OCI-LY3 (cell line): ENCODE results near the gene LINGO3.

Source experiments
- H2AFZ ChIP-seq: fragments of 200-600, 300-600 bp; shearing (Covaris generic); 2 replicates; pipeline ENCODE4 v1.6.0; 2014; ENCODE audit warnings: antibody characterized with exemption, low read depth, low read length
- H3K27ac ChIP-seq: fragments of 200-600, 300-600 bp; sonication (generic); 2 replicates; pipeline ENCODE4 v1.5.1; 2014; ENCODE audit warnings: mild to moderate bottlenecking, low read length, moderate library complexity, mixed read lengths
- H3K27me3 ChIP-seq: fragments of 200-600, 300-600 bp; sonication (generic); 2 replicates; pipeline ENCODE4 v1.6.1; 2014; ENCODE audit warnings: low read depth, low read length, mixed read lengths
- H3K36me3 ChIP-seq: fragments of 200-600, 300-600 bp; sonication (generic); replicated peaks from 2 replicates; pipeline ENCODE3; 2014; ENCODE audit warnings: low read depth, low read length, mixed read lengths
- H3K4me1 ChIP-seq: fragments of 300-600, 200-600 bp; sonication (generic); 2 replicates; pipeline ENCODE4 v1.6.1; 2014; ENCODE audit warnings: low read length, mixed read lengths
- H3K4me2 ChIP-seq: fragments of 200-600, 300-600 bp; sonication (generic); 2 replicates; pipeline ENCODE4 v1.6.1; 2014; ENCODE audit warnings: low read length, mixed read lengths
- H3K4me3 ChIP-seq: fragments of 300-600, 200-600 bp; sonication (generic); 2 replicates; pipeline ENCODE4 v1.5.1; 2014; ENCODE audit warnings: antibody characterized with exemption, mild to moderate bottlenecking, low read length, moderate library complexity
- H3K79me2 ChIP-seq: fragments of 300-600, 200-600 bp; shearing (Covaris generic); 2 replicates; pipeline ENCODE4 v1.6.1; 2014; ENCODE audit warnings: mild to moderate bottlenecking, low read length, mixed read lengths
- H3K9ac ChIP-seq: fragments of 300-600, 200-600 bp; shearing (Covaris generic); 2 replicates; pipeline ENCODE4 v1.6.0; 2014; ENCODE audit warnings: mild to moderate bottlenecking, low read length, moderate library complexity
- H3K9me3 ChIP-seq: fragments of 200-600, 300-600 bp; shearing (Covaris generic); 2 replicates; pipeline ENCODE4 v1.6.1; 2014; ENCODE audit warnings: low read length, mixed read lengths; ENCODE audit not compliant: insufficient read depth
- H4K20me1 ChIP-seq: fragments of 200-600, 300-600 bp; sonication (generic); 2 replicates; pipeline ENCODE4 v1.6.1; 2016; ENCODE audit warnings: low read length, mixed read lengths; ENCODE audit not compliant: insufficient read depth
- CTCF ChIP-seq: fragments of 200-600, 300-600 bp; sonication (generic); IDR thresholded peaks from 2 replicates; pipeline ENCODE4 v1.5.1; 2014; ENCODE audit warnings: antibody characterized with exemption, low read length, low read depth
- EZH2phosphoT487 ChIP-seq: fragments of 200-600 bp; shearing (Covaris generic); IDR thresholded peaks from 2 replicates; pipeline ENCODE4 v1.6.1; 2018; ENCODE audit warnings: antibody characterized with exemption, mixed run types, low read depth

The LINGO3 gene

GRCh38 chr19:2336528-2337328 is 28.8 kb upstream of the LINGO3 start:
- Histone ChIP-seq H4K20me1 (peaks cover 20% of the 10 kb centered on the region; the same call in 1 of the 2 replicates), H3K4me3 (no peak overlapping the region), H3K27me3 (no peaks in the 10 kb centered on the region), H3K79me2 (peaks cover 52% of the 10 kb centered on the region), H2AFZ (no peak overlapping the region), H3K4me1 (peaks cover 11% of the 10 kb centered on the region), H3K4me2 (no peak overlapping the region), H3K9ac (no peak overlapping the region), H3K36me3 (peaks cover 18% of the 10 kb centered on the region), H3K9me3 (no peaks in the 10 kb centered on the region; the same call in 1 of the 2 replicates), H3K27ac (no peak overlapping the region)
- TF ChIP-seq EZH2phosphoT487 = no peak
- no peak for TF ChIP-seq CTCF

GRCh38 chr19:2335848-2336247 is 27.9 kb upstream of the LINGO3 start:
- Histone ChIP-seq H3K9ac (no peak overlapping the region), H3K4me3 (no peak overlapping the region), H3K27me3 (no peaks in the 10 kb centered on the region), H4K20me1 (peaks cover 23% of the 10 kb centered on the region; the same call in 1 of the 2 replicates), H3K4me1 (peaks cover 17% of the 10 kb centered on the region), H3K36me3 (peaks cover 18% of the 10 kb centered on the region), H3K27ac (no peak overlapping the region), H3K79me2 (peaks cover 61% of the 10 kb centered on the region), H2AFZ (no peak overlapping the region), H3K4me2 (no peak overlapping the region), H3K9me3 (no peaks in the 10 kb centered on the region; the same call in 1 of the 2 replicates)
- TF ChIP-seq CTCF (no peak), EZH2phosphoT487 (no peak)

GRCh38 chr19:2334986-2335846 is 27.3 kb upstream of the LINGO3 start:
- H3K79me2 ChIP-seq = peaks cover 67% of the 10 kb centered on the region
- H3K27me3 ChIP-seq = no peaks in the 10 kb centered on the region
- peaks cover 17% of the 10 kb centered on the region for H3K4me1 ChIP-seq
- H3K36me3 ChIP-seq = peaks cover 18% of the 10 kb centered on the region
- H3K9me3 ChIP-seq = no peaks in the 10 kb centered on the region; the same call in 1 of the 2 replicates
- H4K20me1 ChIP-seq = peaks cover 23% of the 10 kb centered on the region; the same call in 1 of the 2 replicates
- no peak overlapping the region for H3K9ac ChIP-seq
- TF ChIP-seq CTCF (no peak), EZH2phosphoT487 (no peak)
- no peak overlapping the region for H3K27ac ChIP-seq
- no peak overlapping the region for H2AFZ ChIP-seq
- no peak overlapping the region for H3K4me2 ChIP-seq
- H3K4me3 ChIP-seq = no peak overlapping the region

GRCh38 chr19:2334426-2334825 is 26.5 kb upstream of the LINGO3 start:
- Histone ChIP-seq H3K4me2 (no peak overlapping the region), H3K36me3 (peaks cover 18% of the 10 kb centered on the region), H3K27me3 (no peaks in the 10 kb centered on the region), H3K4me3 (no peak overlapping the region), H3K4me1 (peaks cover 21% of the 10 kb centered on the region), H3K9me3 (no peaks in the 10 kb centered on the region; the same call in 1 of the 2 replicates), H2AFZ (no peak overlapping the region), H3K27ac (no peak overlapping the region), H3K9ac (no peak overlapping the region), H4K20me1 (peaks cover 23% of the 10 kb centered on the region; the same call in 1 of the 2 replicates), H3K79me2 (peaks cover 74% of the 10 kb centered on the region)
- no peak for TF ChIP-seq EZH2phosphoT487
- no peak for TF ChIP-seq CTCF
